ENCODE results near the gene ABCC3.

Gene ABCC3

GRCh38 chr17:50596191-50597037 is 38.3 kb upstream of the ABCC3 start:
- TF ChIP-seq CTCF (conservative IDR thresholded peaks at IDR 0.05; ENCODE audit: low read length) = no peak
- no peak for DNase-seq (ENCODE audit: low read depth)
- no peak overlapping the region for H3K4me3 ChIP-seq (ENCODE audit: low read length)

GRCh38 chr17:50598487-50598886 is 36.2 kb upstream of the ABCC3 start:
- H3K4me3 ChIP-seq (ENCODE audit: low read length) = no peak overlapping the region
- DNase-seq (ENCODE audit: low read depth) = no peak
- no peak for TF ChIP-seq CTCF (conservative IDR thresholded peaks at IDR 0.05; ENCODE audit: low read length)

- no peak for DNase-seq (ENCODE audit: low read depth)
- no peak for TF ChIP-seq CTCF (conservative IDR thresholded peaks at IDR 0.05; ENCODE audit: low read length)
- H3K4me3 ChIP-seq (ENCODE audit: low read length) = no peak overlapping the region
Observed at GRCh38 chr17:50599606-50600005, 35.1 kb upstream of the ABCC3 start.

- no peak overlapping the region for H3K4me3 ChIP-seq (ENCODE audit: low read length)
- no peak for TF ChIP-seq CTCF (conservative IDR thresholded peaks at IDR 0.05; ENCODE audit: low read length)
- no peak for DNase-seq (ENCODE audit: low read depth)
Observed at GRCh38 chr17:50601823-50602375, 32.8 kb upstream of the ABCC3 start.

- DNase-seq (ENCODE audit: low read depth) = no peak
- TF ChIP-seq CTCF (conservative IDR thresholded peaks at IDR 0.05; ENCODE audit: low read length) = no peak
- no peak overlapping the region for H3K4me3 ChIP-seq (ENCODE audit: low read length)
Observed at GRCh38 chr17:50602836-50603235, 31.8 kb upstream of the ABCC3 start.

GRCh38 chr17:50603340-50603739 is 31.3 kb upstream of the ABCC3 start:
- no peak for DNase-seq (ENCODE audit: low read depth)
- no peak overlapping the region for H3K4me3 ChIP-seq (ENCODE audit: low read length)
- 0 out of 2 replicates have a peak, but pooled peaks have one; percentile 11 for TF ChIP-seq CTCF (conservative IDR thresholded peaks at IDR 0.05; ENCODE audit: low read length)

- TF ChIP-seq CTCF (conservative IDR thresholded peaks at IDR 0.05; ENCODE audit: low read length) = no peak
- peak; percentile 38 for DNase-seq (ENCODE audit: low read depth)
- H3K4me3 ChIP-seq (ENCODE audit: low read length) = no peak overlapping the region
Observed at GRCh38 chr17:50604513-50604912, 30.2 kb upstream of the ABCC3 start.

Data from AG10803 (cell line).